GM12872 (cell line): ENCODE measurements around the gene GBX2.
A peak's percentile ranks its signal among the peaks of the same experiment; 100 is the strongest.

Source experiments
- TF ChIP-seq, protein P1 (sequence below): IDR thresholded peaks from 3 replicates; pipeline ENCODE4 v1.5.1; 2011; ENCODE audit warnings: low read depth, mild to moderate bottlenecking, low read length, moderate library complexity; ENCODE audit not compliant: insufficient read depth

Gene GBX2

DNA sequence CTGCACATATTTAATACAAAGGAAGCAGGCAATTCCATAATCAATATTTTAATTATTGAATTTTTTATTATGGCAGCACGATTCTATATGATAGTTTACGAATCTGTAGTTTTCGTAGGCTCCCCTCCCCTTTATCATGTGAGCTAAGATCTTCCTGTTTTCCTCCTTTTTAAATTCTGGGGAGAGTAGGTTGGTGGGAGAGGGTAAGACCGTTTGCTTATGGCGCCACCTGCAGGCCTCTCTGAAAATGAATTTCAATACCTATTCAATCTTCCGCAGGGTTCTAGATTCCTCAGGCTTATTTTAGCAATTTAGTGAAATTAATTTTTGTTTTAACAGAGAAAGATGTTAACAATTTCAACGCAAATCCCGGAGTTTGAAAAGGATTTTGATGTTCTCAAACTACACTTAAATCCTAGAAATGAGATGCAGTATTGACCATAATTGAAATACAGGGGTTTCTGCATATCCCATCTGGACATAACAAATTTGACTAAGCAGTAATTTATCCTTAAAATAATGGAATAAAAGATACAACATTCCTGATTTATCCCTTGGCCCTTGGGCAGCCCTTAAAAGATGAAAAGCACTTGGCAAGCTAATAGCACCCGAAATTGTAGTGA lies 12.8 kb upstream of the GBX2 start:
- TF ChIP-seq, protein P1, sequence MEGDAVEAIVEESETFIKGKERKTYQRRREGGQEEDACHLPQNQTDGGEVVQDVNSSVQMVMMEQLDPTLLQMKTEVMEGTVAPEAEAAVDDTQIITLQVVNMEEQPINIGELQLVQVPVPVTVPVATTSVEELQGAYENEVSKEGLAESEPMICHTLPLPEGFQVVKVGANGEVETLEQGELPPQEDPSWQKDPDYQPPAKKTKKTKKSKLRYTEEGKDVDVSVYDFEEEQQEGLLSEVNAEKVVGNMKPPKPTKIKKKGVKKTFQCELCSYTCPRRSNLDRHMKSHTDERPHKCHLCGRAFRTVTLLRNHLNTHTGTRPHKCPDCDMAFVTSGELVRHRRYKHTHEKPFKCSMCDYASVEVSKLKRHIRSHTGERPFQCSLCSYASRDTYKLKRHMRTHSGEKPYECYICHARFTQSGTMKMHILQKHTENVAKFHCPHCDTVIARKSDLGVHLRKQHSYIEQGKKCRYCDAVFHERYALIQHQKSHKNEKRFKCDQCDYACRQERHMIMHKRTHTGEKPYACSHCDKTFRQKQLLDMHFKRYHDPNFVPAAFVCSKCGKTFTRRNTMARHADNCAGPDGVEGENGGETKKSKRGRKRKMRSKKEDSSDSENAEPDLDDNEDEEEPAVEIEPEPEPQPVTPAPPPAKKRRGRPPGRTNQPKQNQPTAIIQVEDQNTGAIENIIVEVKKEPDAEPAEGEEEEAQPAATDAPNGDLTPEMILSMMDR: peak; percentile 54; the same call in 2 of the 3 replicates

- TF ChIP-seq, protein P1: no peak
Observed at GRCh38 chr2:236180076-236180816, 12.1 kb upstream of the GBX2 start.

DNA sequence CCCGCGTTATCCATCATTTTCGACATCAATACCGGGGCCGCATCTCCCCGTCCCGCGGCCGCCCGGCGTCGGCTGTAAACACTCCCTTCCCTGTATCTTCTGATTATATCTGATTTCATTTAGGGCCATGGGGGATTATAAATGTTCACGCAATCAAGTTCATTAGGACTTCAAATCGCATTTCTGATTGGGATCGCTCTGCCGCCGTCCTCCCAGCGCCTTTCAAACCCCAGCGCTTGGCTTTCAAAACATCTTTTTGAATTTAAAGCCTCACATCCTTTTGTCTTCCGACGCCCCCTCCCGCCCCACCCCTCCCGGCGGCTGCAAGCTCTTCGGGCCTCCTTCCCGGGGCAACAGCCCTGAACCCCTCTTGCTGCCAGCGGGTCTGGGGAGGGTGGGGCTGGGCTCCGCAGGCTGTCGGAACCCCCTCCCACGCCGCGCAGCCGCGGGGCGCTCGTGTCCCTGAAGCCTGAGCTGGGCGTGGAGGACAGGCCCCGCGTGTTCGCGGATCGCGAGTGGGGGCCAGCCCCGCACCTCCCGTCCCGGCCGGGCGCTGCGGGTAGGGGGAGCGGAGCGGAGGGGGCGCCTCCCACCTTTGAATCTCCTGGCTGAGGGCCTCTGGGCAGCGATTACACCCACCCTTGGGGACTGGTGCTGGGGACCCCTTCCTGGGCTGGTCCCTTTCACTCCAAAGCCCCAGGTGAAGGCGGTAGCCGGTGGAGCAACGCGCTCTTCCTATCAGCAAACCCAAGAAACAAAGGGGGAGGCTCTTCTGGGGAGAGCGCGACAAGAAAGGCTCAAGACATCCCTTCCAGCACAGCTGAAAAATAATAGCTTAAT lies 11.3 kb upstream of the GBX2 start:
- TF ChIP-seq, protein P1: no peak

DNA sequence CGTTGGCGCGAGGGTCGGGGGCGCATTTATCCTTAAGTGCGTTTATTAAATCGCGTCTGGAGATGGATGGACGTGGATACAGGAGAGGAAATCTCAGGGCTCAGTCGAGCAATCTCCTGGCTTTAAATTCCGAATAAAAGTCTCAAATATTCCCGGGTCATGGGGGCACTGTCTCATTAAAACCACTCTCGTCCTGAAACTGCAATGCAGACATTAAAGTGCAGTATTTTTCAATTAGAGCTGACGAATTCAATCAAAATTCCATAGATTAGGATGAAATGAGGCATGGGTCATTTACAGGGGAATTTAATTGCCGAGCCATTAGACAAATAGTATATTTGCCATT lies 10.7 kb upstream of the GBX2 start:
- TF ChIP-seq, protein P1: no peak

DNA sequence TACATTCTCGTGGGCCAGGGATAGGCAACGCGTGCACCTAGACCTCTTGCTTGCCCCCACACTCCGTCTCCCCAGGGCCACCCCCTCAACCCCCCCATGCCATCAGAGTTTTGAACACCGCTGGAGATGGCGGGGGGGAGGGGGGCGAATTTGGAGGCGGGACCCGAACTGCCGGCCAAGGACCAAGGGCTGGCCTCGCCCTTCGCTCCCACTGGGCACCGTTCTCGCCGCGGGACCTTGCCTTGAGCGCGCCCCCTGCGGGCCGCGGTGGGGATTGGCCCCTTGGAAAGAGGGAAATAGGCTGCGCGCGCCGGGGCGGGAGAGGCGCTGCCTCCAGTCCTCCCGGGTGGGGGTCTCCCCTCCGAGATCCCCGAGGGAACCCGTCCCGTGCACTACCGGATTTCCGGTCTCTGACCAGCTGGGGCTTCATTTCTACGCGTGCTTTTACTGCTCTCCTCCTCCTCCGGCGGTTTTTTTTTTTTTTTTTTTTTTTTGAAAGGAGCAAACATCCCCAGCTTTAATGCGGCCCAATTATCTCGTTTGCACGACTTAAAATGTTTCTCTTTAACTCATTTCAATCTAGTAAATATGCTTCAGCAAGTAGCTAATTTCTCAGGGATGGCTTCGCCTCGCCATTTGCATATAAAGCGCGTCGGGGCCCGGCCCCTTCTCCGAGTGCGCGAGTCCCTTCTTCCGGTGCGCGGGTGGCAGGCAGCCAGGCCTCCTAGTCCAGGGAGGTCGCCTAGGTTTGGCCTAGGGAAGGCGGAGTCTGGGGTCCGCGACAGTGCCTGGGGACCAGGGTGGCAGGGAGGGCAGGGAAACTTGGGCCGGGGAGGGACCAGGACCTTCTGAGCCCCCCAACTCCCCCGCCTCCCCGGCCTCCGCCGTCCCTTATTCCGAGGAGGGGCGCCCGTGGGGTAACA lies 10.0 kb upstream of the GBX2 start:
- TF ChIP-seq, protein P1: peak; percentile 65

GRCh38 chr2:236177604-236177966 lies 9.4 kb upstream of the GBX2 start:
- TF ChIP-seq, protein P1: peak; percentile 44
